ENCODE measurements around the gene ISOC2.
"Not testable (repeated sequence)": the region's sequence is repeated elsewhere in the genome, so short reads cannot be mapped to it uniquely, and the experiment has no call there.

The ISOC2 gene

GRCh38 chr19:55457683-55458457 lies 3.6 kb downstream of the ISOC2 start:
- no peak for DNase-seq (ENCODE audit: low read depth, low spot score)

DNA sequence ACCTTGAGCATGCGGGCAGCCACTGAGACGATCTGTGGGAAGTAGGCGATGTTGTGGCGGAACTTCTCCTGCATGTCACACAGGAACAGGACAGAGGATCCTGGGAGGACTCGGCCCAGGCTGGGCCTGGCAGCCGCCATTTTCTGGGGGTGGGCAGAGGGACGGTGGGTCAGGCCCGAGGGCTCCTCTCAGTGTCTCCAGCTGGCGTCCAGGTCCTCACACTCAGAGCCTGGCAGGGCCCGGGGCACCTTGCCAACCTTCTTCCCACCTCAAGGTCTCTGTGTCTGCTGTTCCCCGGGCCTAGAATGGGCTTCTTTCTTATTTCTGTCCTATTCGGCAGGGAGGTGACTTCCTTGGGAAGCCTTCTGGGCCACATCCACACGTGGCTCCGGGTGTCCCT lies 5.1 kb downstream of the ISOC2 start:
- no peak for DNase-seq (ENCODE audit: low read depth, low spot score)

GRCh38 chr19:55455576-55456235 lies 5.7 kb downstream of the ISOC2 start:
- no peak for DNase-seq (ENCODE audit: low read depth, low spot score)

DNA sequence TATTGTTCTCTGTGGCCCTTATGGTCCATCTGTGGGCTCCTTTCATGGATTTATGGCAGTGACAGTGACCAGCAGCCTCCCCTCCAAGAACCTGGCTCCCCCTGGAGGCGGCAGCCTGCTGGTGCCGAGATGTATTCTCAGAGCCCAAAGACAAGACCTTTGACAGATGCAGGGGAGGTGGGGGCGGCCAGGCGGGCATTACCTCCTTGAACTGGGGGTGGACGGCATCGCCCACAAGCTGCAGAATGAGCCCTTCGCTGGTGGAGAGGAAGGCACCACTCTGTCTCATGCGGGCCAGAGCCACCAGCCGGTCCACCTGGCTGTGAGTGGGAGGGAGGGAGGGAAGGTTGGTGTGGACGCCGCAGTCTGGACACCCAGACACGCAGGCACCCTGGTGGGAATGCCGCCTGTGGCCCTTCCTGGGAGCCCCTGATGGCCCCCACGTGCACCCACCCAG lies 6.6 kb downstream of the ISOC2 start:
- peak; percentile 22 for DNase-seq (ENCODE audit: low read depth, low spot score)

DNA sequence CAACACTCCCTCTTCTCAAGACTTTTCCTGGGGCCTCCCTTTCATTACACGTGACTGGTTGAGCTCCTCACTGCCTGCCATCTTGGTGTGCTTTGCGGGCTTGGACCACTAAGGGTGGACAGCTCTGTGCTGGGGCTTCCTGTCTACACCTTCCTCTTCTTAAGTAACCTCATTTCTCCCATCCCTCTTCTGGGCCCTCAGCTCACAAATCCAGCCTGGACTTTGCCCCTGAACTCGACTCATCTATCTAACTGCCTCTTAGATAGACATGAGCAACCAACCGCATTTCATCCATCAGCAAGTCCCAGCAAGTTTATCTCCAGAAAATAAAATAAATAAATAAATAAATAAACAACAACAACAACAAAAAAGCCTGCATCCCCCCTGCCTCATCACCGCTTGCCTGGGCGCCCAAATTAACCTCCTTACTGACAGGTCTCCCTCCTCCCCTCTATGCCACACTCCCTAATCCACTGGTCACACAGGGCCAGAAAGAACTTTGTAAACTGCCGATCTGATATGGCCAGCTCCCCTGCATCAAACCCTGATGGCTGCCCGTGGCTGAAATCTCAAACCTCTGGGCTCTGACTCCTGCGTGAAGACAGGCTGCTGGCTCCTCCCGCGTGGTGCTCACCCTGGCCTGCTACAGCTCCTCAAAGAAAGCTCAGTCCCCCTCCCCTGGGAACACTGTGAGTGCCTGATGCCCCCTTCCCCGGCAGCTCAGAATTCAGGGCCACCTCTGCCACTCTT lies 7.8 kb downstream of the ISOC2 start:
- DNase-seq (ENCODE audit: low read depth, low spot score) = no peak

DNA sequence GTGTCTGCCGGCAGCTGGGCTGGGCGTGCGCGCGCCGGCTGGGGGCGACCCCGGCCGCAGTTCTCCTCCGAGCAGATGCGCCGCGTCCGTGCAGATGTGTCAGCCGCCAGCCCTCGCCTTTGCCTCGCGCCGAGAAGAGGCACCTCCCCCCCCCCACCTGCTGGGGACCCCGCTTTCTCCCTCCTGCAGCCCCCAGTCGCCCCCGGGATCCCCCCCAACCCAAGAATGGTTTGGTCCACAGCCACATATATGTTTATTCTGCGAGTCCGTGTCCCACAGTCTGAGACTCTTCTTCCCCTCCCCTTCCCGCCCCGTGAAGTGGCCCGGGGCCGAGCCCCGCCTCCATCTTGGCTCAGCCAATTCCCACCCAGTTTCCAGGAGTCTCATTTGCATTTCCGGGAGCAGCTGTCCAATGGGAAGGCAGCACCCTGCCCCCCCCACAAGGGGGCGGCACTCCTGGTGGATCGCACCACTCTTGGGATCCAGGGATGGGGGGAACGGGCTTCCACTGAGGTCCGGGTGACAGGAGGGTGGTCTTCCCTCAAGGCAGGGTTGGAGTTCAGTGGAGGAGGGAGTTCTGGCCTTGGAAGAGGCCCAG lies 8.6 kb downstream of the ISOC2 start:
- no peak for DNase-seq (ENCODE audit: low read depth, low spot score)

DNA sequence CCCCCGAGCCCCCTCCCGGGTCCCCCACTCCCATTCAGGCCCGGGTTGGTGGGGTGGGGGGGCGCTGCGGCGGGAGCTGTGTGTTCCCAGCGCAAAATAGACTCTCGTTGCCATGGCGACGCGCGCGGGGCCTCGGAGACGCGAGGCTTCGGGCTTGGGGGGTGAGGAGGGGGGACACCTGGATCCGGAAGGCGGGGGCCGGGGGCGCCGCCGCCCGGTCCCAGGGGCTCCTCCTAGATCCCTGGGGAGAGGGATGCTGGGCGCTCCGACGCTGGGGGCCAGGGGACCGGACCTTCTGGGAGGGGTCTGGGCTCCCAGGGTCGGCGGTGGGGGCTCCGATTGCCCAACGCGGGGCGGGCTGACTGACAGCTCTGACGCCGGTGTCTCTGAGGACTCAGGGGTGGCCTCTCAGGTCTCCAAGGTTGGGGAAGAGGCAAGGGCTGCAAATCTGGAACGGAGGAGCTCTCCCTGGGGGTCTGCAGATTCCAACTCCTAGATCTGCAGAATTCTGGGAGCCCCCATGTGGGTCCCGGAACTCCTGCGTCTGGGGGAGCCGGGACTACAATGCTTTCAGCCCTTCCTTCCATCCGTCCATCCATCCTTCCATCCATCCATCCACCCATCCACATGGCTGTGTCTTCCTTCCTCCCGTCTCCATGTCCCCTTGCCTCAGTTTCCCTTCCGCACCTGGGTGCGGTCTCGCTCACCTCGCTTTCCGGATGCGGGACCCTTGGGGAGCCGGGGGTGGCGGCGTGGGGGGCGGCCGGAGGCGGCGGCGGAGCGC lies 9.3 kb downstream of the ISOC2 start:
- DNase-seq (ENCODE audit: low read depth, low spot score) = no peak

- DNase-seq (ENCODE audit: low read depth, low spot score) = no peak
These were observed 10.1 kb downstream of the ISOC2 start for GRCh38 chr19:55451163-55451964.

DNA sequence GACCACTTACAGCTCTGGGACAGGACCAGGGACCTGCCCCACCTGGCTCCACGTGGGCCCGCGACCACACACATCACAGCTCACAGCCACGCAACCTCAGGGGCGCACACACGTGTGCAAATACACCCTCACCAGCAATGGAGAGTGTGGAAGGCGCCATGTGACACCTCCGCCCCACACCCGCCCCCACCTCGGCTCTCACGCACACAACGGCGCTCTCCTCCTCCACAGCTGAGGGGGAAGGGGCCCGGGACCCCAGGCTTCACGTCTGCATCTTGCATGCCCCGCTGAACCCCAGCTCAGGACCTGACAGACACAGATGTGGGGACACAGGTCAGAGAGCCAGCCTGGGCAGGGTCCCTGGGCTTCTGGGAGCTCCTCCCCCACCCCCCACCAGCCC lies 12.0 kb downstream of the ISOC2 start:
- DNase-seq (ENCODE audit: low read depth, low spot score) = no peak

DNA sequence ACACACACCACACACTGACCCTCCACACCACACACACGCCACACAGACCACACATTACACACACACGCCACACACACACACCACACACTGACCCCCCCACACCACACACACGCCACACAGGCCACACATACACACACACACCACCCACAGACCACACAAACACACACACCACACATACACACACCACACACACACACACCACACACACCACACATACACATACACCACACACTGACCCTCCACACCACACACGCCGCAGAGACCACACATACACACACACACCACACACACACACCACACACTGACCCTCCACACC lies 13.3 kb downstream of the ISOC2 start:
- DNase-seq (ENCODE audit: low read depth, low spot score) = not testable (repeated sequence)

DNA sequence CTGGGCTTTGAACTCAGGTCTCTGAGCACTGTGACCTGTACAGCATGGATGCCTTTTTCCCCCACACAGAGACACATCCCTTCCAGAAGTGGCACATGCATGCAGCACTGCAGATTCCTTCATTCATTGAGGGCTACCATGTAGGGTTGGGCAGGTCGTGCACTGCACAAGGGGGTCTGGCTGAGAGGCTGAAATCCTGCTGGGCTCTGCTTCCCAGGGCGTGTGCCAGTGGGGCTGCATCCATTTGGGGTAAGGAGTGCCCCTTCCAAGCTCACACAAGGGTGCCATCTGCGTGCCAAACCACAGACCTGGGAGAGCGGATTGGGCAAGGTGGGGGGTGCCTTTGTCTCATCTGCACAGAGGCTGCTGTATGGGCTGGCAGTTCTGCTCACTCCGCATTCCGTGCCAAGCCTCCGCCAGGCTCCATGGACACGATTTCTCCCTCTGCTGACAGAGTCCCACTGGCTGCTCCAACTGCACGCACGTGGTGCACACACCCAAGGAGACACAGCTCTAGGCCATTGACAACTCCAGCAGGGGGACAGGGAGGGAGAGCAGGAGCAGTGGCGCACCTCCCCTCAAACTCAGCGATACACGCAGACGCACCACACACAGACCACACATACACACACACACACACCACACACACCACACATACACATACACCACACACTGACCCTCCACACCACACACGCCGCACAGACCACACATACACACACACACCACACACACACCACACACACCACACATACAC lies 13.8 kb downstream of the ISOC2 start:
- DNase-seq (ENCODE audit: low read depth, low spot score) = no peak

DNA sequence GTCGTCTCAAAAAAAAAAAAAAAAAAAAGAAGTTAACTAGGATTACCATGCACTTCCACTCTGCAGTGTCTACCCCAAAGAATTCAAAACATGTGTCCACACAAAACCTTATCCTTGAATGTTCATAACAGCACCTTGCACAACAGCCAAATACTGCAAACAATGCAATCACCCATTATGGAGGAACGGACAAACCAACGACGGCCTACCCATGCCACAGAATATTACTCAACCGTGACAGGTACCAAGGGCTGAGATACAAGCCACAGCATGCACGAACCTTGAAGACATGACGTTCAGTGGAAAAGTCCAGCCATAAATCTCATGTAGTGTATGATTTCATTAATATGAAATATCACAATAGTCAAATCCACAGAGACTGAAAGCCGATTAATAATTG lies 15.4 kb downstream of the ISOC2 start:
- DNase-seq (ENCODE audit: low read depth, low spot score) = no peak

DNA sequence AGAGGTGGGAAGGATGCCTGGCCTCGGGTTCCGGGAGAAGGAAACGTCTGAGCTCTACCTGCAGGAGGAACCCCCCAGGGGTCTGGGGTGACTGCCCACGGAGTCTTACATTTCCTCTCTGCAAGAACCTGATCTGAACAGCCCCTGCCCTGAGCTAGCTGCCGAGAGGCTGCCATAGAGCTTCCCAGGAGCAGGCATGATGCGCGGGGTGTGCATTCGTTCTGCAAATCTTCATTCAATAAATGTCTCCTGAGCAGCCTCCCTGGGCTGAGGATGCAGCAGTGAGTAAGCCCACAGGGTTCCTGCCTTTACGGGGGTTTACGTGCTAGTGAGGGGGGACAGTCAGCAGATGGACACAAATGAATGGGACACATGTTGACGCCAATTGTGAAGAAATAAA lies 16.8 kb downstream of the ISOC2 start:
- no peak for DNase-seq (ENCODE audit: low read depth, low spot score)

- no peak for DNase-seq (ENCODE audit: low read depth, low spot score)
These were observed 17.5 kb downstream of the ISOC2 start for GRCh38 chr19:55443824-55444480.

GRCh38 chr19:55443045-55443823 lies 18.2 kb downstream of the ISOC2 start, which contains the start of gene SHISA7:
Gene SHISA7 (minus strand): TSS chr19:55443300. CDS start chr19:55442863, 437 bp downstream.
- DNase-seq (ENCODE audit: low read depth, low spot score) = no peak

GRCh38 chr19:55442372-55442961 lies 19.0 kb downstream of the ISOC2 start:
- DNase-seq (ENCODE audit: low read depth, low spot score) = no peak

DNA sequence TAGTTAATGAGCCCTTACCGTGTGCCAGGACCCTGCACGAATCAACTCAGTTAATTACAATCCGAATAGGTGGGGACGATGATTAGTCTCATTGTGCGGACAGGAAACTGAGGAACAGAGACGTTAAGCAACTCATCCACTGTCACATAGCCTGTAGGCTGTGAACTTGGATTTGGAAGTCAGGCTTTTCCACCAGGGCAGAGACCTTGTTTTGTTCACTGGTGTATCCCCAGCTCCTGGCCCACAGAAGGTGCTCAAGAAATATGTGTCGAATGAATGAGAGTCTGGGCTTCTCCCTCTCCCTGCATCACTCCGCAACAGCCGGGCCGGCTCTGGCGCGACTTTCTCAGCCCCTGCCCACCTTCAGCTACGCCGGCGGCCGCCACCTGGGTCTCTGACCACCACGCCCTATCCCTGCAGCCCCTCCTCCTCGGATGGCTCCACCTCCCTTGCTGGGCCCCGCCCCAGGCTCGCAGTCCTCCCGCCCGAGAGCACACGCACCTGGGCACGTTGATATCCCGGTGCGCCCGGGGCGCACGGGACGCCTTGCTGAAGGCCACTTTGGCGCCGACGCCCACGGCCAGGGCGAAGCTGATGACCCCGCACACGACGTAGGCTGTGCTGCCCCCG lies 19.6 kb downstream of the ISOC2 start:
- no peak for DNase-seq (ENCODE audit: low read depth, low spot score)

DNA sequence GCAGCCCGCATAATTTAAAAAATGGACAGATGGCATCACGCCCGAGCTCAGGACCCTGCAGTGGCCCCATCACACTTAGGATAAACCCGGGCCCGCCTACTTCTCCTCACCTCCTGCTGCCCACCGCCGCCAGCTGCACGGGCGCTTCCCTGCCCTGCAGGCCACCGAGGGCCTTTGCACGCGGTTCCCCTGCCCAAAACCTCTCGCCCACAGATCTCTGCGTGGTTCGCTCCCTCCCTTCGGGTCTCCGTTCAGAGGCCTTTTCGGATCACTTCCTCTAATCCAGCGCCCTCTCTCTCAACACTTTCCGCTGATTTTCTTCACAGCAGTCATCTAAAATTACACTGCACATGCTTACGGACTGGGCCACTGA lies 20.1 kb downstream of the ISOC2 start:
- DNase-seq (ENCODE audit: low read depth, low spot score) = no peak

All from activated CD4-positive, CD25-positive, alpha-beta regulatory T cell treated with anti-CD3 and anti-CD28 coated beads, Interleukin-2, amount 50 U/mL, for 16 hours (primary cell).